ENCODE data around the gene GALNT12.

The GALNT12 gene

DNA sequence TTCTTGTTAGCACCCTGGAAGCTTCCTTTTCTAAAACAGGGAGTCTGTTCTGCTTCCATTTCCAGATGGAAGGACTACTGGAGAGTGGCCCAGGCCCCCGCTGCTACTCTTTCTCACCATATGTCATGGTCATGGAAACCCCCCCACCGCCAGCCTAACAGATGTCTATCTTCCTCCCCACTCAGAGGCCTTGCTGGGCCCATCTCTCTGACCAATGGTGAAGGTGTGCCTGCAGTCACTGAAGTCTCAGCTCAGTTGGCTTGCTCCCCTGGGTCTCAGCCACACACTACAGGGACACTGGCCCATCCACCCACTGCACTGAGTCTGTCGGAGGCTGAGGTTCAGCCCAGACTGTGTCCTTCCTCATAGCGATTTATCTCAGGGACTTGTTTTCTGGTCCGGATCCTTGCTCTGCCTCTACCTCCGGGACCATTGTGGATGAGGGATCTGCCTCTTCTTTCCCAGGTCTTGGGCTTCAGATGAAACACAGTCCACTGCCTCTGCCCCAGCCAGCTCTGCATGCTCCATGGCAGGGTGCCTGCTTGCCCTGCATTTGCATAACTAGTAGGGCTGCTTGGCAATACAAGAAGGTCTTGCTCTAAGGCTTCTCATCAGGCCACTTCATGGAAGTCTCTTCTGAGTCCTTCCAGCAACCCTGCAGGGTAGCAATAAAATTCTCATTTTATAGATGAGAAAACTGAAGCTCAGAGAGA lies 30.8 kb downstream of the GALNT12 start:
- no peak overlapping the region for H3K27ac ChIP-seq
- H3K4me3 ChIP-seq = no peak overlapping the region
- no peak for DNase-seq (ENCODE audit: low spot score)

GRCh38 chr9:98838868-98839565 lies 31.5 kb downstream of the GALNT12 start:
- Histone ChIP-seq H3K27ac (no peak overlapping the region), H3K4me3 (no peak overlapping the region)
- no peak for TF ChIP-seq CTCF (IDR thresholded peaks at IDR 0.05)
- no peak for DNase-seq (ENCODE audit: low spot score)

More for the DNA sequence above, 30.8 kb downstream of the GALNT12 start:
- no peak for TF ChIP-seq CTCF (IDR thresholded peaks at IDR 0.05)

- no peak for TF ChIP-seq CTCF (IDR thresholded peaks at IDR 0.05)
- Histone ChIP-seq H3K27ac (no peak overlapping the region), H3K4me3 (no peak overlapping the region)
- no peak for DNase-seq (ENCODE audit: low spot score)
Measured at GRCh38 chr9:98839724-98840123, 32.3 kb downstream of the GALNT12 start.

DNA sequence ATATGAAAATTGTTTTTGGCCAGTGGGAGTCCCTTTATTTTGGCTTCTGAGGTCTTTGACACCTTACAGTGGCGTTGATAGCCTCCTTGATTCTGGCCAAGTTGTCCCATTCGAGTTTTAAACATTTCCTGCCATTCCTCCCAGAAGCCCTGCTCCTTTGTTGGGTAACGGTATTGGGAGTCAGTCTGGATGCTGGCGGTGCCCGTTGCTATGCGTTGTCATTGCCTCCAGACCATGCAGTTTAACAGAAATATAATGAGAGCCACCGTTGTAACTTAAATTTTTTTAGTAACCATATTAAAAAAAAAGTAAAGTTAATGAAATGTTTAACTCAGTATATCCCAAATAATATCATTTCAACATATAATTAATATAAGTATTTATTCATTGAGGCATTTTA lies 35.0 kb downstream of the GALNT12 start:
- TF ChIP-seq CTCF (IDR thresholded peaks at IDR 0.05) = no peak

GRCh38 chr9:98846081-98846480 lies 38.6 kb downstream of the GALNT12 start:
- Histone ChIP-seq H3K4me3 (no peak overlapping the region), H3K27ac (no peak overlapping the region)
- no peak for TF ChIP-seq CTCF (IDR thresholded peaks at IDR 0.05)
- no peak for DNase-seq (ENCODE audit: low spot score)

More for the DNA sequence above, 35.0 kb downstream of the GALNT12 start:
- Histone ChIP-seq H3K4me3 (no peak overlapping the region), H3K27ac (no peak overlapping the region)
- no peak for DNase-seq (ENCODE audit: low spot score)

DNA sequence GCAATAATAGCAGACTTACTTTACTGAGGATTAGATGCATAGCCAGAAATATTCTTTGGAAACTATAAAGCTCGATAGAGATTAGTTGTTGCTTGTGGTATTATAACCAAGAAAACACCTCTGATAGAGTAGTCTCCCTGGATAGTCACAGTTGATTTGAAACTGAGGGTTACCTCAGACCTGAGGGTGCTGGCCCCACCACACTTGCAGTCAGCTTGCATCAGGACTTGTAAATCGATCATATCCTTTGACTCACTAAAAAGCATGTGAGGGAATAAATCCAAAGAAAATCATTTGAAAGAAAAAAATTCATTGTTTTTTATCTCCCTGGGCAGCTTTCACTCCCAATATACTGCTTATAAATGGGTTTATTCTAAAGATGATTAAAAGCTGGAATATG lies 39.4 kb downstream of the GALNT12 start:
- DNase-seq (ENCODE audit: low spot score) = no peak
- no peak overlapping the region for H3K4me3 ChIP-seq
- H3K27ac ChIP-seq = no peak overlapping the region
- TF ChIP-seq CTCF (IDR thresholded peaks at IDR 0.05) = no peak

Measured in coronary artery (tissue), 2 donors.